HG03457 (cell line): ENCODE results near the gene NTF4.

Experiments used
- ATAC-seq: cut with Tn5 transposase; IDR thresholded peaks from one replicate; pipeline ENCODE4 v1.9.1; 2021; ENCODE audit warnings: moderate number of reproducible peaks; ENCODE audit not compliant: unreplicated experiment

Gene NTF4, protein sequence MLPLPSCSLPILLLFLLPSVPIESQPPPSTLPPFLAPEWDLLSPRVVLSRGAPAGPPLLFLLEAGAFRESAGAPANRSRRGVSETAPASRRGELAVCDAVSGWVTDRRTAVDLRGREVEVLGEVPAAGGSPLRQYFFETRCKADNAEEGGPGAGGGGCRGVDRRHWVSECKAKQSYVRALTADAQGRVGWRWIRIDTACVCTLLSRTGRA

DNA sequence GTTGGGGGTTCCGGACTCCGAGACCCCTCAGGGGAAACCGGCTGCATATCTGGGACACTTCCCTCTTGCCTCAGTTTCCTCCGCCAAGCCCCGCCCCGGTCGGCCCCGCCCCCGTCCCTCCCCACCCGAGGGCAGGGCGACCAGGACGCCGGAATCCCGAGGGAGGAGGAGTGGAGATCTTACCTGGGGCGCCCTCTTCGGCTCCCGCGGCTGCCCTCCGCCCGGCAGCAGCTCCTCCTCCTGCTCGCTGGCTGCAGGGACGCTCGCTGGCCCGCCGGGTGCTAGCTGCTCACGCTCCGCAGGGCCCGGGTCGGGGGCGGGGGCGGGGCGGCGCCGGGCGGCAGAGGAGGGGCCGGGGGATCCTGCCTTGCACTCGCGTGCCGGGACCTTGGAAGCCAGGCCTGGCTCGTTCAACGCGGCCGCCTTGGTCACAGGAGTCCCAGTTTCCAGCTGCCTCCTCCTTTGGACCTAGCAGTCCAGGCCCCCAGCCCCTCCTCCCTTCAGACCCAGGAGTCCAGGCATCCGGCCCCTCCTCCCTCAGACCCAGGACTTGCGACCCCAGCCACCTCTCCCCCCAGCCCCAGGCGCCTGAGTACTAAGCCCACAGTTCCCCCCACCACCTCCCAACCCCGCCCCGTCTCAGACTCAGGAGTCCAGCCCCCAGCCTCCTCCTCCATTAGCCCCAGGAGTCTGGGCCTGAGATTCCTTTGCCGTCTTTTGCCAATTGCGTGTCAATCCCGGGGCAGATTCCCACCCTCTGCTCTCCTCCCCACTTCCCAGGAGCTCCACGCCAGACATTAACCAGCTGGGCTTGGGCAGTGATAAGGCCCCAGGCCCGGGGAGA lies at the start of gene NTF4:
Gene NTF4, minus strand, starts transcription at position 51 of the 844 bp plus-strand sequence. CDS start 2,821 bp downstream, outside the sequence.
- no peak for ATAC-seq

DNA sequence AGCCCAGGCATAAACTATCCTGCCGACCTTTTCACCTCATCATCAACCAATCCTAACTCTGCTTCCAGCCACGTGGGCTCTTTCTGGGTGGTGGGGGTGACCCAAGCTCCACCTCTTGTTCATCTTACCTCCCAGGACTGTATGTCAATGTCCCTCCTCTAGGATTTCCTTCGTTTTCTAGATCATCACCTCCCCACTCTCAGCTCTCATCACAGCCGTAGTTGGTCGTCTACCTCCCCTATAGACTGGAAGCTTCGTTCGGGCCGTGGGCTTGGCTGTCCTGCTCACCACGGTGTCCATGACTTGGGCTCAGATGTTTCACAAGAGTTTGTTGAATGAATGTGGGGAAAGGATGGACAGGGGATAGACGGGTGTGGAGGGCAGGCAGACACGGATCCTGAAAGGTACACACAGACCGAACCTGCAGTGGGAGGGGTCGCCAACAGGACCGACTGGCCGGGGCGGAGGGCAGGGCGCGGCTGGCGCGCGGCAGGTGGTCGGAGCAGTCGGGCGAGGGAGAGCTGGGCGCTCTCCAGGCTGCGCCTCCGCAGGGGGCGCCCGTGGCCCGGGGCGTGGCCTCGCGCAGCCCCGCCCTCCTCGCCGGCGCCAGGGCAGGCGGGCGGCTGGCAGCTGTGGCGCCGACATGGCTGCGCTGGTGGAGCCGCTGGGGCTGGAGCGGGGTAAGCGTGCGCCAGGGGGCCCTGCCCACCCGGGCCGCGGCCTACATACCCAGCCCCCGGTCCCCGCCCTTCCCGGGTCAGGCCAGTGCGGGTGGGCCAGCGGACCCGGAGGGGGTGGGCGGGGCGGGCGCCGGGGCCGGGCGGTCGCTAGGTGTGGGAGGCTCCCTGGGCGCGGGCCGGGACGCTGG lies 49.4 kb upstream of the NTF4 start, which contains the start of gene LIN7B:
Gene LIN7B, plus strand, starts transcription at position 609 of the 868 bp plus-strand sequence. Its CDS starts 35 bp downstream, at position 644.
- no peak for ATAC-seq

DNA sequence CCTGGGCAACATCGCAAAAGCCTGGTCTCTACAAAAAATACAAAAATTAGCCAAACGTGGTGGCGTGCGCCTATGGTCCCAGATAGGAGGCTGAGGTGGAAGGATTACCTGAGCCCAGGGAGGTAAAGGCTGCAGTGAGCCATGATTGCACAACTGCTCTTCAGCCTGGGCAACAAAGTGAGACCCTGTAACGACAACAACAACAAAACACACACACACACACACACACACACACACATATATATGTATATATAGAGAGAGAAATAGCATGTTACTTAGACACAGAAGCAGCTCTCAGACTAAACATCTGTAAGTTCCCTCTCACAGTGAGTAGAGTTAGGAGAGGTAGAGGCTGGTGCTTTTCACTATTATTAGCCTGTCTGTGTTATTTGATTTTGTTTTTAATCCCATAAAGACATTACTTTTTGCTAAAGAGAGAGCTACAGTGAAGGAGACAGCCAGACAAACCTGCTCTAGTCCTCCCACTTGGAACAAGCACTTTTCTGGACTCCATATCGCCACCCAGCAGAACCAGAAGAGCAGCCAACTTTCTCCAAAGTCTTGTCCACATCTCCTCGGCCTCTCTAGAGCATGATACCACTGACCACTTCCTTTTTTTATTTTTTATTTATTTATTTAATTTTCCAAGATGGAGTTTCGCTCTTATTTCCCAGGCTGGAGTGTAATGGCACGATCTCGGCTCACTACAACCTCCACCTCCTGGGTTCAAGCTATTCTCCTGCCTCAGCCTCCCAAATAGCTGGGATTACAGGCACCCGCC lies 46.8 kb upstream of the NTF4 start:
- no peak for ATAC-seq

DNA sequence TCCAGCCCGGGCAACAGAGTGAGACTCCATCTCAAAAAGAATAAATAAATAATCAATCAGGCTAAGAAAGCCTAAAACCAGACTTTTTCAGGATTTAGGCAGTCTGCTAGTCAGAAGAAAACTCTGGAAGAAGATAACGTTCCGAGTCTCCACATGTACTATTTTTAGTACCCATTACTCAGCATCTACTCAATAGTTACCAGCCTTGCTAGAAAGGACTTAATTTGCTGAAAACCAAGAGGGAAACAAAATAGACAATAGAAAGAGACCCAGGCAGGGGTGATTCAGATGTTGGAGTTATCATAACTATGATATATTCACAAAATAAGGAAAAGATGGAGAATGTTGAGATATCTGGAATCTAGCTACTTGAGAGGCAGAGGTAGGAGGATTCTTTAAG lies 45.9 kb upstream of the NTF4 start:
- no peak for ATAC-seq

DNA sequence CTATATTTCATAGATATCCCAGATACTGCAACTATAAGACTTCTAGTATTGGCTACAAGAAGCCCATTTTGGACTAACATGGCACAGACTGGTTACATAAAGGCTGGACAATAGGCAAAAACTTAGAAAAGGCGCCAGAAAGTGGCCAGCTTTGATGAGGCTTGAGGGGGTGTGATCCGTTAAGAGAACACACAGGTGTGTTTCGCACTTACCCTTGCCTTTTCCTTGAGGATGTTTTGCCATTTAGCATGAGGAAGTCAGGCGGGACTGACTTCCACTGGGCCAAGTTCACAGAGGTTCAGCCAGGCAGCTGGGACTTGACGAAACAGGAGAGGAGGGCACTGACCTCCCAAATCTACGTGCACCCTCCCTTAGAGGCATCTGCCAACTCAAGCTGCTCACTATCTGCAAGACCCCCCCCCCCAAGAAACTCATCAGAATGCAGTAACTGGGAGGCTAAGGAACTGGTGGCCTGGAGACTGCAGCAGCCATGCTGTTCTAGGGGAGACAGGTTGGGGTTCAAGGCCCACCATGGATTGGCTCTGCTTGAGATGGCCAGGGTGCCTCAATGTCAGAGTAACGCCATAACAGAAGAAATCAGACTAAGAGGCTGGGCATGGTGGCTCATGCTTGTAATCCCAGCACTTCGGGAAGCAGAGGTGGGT lies 45.1 kb upstream of the NTF4 start:
- ATAC-seq = no peak

DNA sequence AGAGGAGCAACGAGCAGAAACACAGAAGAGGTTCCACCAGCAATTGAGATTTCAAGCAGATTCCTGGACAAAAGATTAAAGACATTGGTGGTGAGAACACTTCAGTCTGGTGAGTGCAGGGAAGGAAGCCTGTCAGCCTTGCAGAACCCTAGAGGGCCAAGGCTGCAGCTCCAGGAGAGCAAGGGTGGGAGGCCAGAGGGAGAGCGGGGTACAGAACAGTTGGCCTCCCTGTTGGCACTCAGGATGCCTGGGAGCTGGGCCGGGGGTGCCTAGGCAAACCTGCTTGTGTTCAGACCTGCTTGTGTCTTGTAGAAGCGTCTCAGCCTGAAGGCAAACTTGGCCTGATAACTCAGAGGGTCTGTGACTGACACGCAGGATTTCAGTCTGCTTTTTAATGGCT lies 44.4 kb upstream of the NTF4 start:
- no peak for ATAC-seq

DNA sequence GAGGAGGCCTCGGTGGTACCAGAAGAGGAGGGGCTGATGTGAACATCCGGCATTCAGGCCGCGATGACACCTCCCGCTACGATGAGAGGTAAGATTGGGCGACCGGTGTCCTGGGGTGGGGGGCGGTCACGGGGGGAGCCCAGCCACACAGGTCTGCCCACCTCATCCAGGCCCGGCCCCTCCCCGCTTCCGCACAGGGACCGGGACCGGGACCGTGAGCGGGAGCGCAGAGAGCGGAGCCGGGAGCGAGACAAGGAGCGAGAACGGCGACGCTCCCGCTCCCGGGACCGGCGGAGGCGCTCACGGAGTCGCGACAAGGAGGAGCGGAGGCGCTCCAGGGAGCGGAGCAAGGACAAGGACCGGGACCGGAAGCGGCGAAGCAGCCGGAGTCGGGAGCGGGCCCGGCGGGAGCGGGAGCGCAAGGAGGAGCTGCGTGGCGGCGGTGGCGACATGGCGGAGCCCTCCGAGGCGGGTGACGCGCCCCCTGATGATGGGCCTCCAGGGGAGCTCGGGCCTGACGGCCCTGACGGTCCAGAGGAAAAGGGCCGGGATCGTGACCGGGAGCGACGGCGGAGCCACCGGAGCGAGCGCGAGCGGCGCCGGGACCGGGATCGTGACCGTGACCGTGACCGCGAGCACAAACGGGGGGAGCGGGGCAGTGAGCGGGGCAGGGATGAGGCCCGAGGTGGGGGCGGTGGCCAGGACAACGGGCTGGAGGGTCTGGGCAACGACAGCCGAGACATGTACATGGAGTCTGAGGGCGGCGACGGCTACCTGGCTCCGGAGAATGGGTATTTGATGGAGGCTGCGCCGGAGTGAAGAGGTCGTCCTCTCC lies 43.2 kb upstream of the NTF4 start:
- ATAC-seq = no peak

DNA sequence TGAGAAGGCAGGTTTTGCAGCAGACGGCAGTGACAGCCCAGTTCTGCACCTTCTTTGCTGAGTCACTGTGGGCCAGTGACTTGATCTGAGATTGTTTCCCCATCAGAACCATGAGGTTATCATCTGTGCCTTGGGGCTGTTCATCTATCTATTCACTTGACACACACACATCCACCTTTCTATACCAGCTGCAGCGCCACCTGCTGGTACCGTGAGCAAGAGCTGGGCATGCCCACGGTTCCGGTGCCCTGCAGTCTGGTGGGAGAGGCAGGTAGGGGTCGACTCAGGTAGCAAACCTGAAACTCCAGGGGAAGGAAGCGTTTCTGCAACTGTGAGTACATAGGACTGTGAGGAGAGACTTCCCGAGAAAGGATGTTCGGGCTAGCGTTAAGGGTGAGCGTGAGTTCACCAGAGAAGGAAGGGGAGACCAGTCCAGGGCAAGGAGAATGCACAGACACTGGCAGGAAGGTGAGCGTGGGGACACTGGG lies 42.1 kb upstream of the NTF4 start:
- ATAC-seq = no peak

DNA sequence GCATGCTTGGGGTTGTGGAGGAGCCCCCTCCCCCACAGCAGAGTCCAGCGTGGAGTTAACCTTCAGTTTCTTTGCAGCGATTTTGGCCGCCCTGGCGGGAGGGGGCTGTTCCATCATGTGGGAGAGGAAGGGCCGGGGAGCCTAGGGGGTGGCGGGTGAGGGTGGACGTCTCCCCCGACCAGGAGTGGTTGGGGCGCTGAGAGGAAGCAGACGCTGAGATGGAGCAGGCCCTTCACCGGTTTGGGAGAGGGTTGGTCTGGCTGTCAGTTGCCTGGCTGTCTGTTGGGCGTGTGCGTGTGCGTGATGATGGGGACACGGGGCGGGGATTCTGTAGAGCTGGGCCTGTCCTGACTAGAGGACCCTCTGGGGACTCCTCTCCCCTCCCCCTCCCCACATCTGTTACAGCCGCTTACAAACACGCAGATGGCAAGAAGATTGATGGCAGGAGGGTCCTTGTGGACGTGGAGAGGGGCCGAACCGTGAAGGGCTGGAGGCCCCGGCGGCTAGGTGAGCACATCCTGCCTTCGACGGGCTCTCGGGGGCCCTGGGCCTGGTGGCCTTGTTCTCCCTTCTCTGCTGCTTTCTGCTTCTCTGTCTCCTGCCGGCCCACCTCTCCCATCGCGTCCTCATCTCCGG lies 39.7 kb upstream of the NTF4 start:
- no peak for ATAC-seq

DNA sequence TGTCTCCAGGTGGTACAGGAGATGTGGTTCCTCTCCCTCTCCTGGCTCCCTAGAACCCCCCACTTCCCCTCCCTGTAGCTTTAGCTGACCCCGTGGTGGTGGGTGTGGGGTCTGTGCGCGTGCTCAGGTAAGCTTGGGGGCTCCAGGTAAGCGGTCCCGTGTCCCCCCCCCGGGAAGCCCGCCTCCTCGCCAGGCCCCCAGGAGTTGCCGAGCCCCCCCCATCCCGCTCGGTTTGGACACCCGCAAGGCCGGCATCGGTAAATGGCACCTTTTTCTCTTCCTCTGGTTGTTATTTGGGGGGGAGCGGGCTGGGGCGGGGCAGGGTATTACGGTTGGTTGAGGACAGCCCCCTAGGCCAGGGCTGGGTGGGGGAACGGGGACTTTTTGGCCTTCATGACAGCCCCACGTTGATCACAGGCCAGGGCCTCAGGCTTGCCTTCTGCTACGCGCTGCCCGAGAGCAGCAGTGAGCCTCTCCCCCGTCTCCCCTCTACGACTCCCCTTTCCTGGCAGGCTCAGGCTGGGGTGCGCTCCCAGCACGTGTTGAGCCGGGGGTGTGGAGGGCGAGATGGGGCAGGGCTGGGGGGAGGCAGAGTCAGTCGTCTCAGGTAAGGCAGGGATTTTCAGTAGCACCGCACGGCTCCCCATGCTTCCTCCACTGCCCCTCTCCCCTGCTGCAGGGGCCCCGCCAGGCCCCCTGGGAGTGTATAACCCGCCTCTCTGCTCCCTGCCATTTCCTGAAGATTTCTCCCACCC lies 38.9 kb upstream of the NTF4 start:
- ATAC-seq = no peak

DNA sequence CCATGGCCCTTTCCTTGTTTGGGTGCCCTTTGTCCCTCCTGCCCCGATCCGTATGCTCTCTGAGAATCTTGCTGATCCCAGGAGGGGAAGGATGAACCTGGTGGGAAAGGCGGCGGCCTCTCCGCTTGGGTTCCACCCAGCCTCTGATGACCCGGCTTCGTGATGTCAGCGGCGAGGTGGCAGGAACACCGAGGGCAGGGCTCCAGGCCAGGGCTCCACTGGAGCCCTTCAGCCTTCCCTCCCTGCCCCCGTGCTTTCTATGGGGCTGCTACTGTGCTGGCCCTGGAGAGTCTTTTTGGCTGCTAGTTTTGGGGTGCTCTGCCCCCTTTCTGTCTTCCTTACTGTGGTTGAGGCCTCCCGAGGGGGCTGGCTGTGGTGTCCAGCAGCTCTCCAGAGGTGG lies 37.7 kb upstream of the NTF4 start:
- ATAC-seq = no peak

DNA sequence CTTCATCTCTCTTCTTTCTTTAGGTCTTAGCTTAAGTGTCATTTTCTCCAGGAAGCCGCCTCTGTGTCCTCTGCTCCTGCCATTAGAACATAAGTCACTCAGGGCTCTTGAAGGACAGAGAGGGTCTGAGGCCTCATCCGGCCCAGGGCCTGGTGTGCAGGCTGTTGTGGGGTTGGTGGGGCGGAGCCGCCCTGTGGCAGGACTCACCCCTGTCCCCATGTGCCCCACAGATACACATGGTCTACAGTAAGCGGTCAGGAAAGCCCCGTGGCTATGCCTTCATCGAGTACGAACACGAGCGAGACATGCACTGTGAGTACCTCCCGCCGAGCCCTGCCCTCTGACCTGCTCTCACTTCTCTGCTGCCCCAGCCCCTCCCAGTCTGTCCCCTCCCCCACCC lies 36.5 kb upstream of the NTF4 start:
- ATAC-seq = no peak

DNA sequence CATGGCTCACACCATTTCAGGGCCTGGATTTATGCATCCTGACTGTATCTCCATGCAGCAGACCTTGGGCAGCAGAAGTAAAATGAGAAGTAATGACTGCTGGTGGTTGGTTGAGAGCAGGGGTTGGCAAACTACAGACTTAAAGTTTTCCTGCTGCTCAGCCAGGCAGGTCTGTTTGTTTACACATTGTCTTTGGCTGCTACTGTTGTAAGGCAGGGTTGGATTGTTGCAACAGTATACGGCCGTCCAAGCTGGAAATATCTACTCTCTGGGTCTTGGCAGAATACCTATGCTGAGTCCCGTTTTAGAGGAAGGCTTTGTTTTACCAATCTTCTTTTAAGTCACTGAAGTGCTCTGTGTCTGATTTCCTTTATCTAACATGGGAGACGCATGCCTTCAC lies 34.2 kb upstream of the NTF4 start:
- ATAC-seq = no peak

DNA sequence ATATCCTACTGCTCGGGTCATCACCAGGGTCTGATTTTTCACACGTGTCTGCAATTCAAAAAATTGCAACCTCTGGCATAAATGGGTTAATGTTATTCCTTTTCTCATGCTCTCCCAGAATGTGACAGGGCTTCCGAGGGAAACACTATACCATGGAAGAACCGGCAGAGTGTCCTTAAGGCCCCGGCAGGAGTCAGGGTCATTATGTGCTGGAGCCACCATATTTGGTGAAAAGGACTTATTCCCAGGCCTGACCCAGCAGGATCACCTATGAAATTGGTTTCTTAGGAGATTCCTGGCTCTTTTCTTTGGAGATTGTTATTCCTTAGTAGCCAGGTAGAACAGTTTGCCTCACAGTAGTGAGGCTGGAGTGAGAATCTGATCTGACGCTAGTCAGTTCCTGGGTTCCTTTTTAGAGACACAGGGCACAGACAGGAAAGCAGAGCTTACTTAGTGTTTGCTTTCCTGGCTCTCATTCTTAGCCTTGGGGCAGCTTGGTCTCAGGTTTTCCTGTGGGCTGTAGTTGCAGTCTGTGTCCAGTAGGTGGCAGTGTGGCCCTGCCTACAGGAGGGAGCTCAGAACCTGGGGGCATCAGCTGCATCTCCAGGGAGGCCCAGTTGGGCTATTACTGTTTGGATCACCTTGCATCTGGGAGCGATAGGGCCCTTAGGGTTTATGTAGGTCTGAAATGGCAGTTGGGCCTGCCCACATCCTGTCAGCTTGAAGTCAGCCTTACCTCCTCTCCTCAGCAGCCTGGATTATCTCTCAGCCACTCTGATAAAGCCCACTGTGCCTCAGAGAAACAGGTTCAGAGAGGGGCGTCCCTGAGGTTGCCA lies 33.1 kb upstream of the NTF4 start:
- ATAC-seq = no peak

DNA sequence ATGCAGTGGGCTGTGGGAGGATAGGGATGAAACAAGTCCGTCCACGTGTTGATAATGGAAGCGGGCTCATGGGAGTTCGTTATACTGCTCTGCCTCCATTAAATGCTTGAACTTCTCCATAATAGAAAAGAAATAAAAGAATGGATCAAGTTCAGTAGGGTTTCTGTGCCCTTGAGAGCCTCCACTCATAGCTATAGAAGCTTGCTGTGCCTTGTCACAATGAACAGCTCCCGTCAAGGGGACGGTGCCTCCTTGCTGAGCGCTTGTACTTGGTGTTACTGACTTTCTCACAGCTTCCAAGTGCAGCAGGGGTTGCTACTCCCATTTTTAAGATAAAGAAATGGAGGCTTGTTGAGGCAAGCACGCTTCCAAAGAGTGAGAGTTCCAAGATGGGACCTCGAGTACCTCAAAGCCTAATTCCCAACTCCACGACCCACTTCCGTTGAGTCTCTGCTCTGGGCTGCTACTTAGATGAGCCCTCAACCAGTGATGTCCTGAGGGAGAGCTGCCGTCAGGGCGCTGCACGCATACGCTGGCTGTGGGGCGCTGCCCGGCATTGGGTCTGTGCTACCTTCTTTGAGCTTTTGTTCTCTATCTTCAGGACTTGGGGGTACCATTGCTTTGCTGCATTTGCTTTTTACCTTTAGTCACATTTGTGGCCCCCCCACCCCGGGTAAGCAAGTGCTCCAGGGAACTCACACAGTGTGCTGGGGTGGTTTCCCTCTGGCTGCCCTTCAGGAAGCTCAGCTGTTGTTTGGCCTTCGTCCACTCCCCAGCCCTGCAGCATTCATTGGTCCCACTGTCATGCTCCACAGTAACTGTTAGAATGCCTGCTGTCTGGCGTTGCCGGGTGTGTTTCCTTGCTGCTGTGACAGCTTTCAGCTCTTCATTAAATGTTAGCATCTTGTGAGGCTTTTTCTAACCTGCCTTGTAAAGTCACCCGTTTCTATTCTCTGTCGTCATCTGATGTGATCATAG lies 30.2 kb upstream of the NTF4 start:
- ATAC-seq = no peak

DNA sequence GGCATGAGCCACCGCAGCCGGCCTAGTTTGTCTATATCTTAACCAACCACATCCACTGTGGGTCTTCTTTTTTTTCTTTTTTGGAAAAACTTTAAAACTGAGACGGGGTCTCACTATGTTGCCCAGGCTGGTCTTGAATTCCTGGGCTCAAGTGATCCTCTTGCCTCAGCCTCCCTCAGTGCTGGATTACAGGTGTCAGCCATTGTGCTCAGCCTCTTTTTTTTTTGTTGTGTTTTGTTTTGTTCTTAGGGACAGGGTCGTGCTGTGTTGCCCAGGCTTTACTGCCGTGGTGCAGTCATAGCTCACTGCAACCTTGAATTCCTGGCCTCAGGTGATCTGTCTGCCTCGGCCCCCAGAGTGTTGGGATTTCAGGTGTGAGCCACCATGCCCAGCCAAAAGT lies 28.1 kb upstream of the NTF4 start:
- no peak for ATAC-seq
